ENCODE measurements around the gene MT1E.
"Not testable (repeated sequence)": the region's sequence is repeated elsewhere in the genome, so short reads cannot be mapped to it uniquely, and the experiment has no call there.

Gene MT1E

GRCh38 chr16:56625140-56625942 is at the start of gene MT1E:
MT1E (plus strand) TSS chr16:56625781; CDS start chr16:56625852, 71 bp downstream.
- H3K4me3 ChIP-seq = peak within 1 kb of the TSS; percentile 43
- H3K9me3 ChIP-seq = no peaks in the 10 kb centered on the region
- no peaks in the 10 kb centered on the region for H3K27me3 ChIP-seq (ENCODE audit: low read depth)
- H3K4me1 ChIP-seq = peaks cover 47% of the 10 kb centered on the region
- DNase-seq (ENCODE audit: low spot score in 2 of 2) = peak; percentile 79 to 87
- in situ Hi-C loops (cut with MboI; ENCODE audit: low sequenced_read_pairs) = no loop called here
- H3K36me3 ChIP-seq (replicated peaks) = no peaks in the 10 kb centered on the region

- in situ Hi-C loops (cut with MboI; ENCODE audit: low sequenced_read_pairs) = no loop called here
- no peaks in the 10 kb centered on the region for H3K27me3 ChIP-seq (ENCODE audit: low read depth)
- H3K36me3 ChIP-seq (replicated peaks) = no peaks in the 10 kb centered on the region
- no peaks in the 10 kb centered on the region for H3K4me1 ChIP-seq
- peaks cover 16% of the 10 kb centered on the region for H3K9me3 ChIP-seq
- peak; percentile 27 to 84 for DNase-seq (ENCODE audit: low spot score in 2 of 2)
- H3K4me3 ChIP-seq = no peak overlapping the region
Observed at GRCh38 chr16:56576585-56577299, 48.8 kb upstream of the MT1E start.

- H3K4me1 ChIP-seq = no peaks in the 10 kb centered on the region
- peaks cover 16% of the 10 kb centered on the region for H3K9me3 ChIP-seq
- DNase-seq (ENCODE audit: low spot score in 2 of 2) = no peak
- H3K36me3 ChIP-seq (replicated peaks) = no peaks in the 10 kb centered on the region
- H3K4me3 ChIP-seq = no peak overlapping the region
- no peaks in the 10 kb centered on the region for H3K27me3 ChIP-seq (ENCODE audit: low read depth)
- in situ Hi-C loops (cut with MboI; ENCODE audit: low sequenced_read_pairs) = no loop called here
Observed at GRCh38 chr16:56577300-56577625, 48.3 kb upstream of the MT1E start.

DNA sequence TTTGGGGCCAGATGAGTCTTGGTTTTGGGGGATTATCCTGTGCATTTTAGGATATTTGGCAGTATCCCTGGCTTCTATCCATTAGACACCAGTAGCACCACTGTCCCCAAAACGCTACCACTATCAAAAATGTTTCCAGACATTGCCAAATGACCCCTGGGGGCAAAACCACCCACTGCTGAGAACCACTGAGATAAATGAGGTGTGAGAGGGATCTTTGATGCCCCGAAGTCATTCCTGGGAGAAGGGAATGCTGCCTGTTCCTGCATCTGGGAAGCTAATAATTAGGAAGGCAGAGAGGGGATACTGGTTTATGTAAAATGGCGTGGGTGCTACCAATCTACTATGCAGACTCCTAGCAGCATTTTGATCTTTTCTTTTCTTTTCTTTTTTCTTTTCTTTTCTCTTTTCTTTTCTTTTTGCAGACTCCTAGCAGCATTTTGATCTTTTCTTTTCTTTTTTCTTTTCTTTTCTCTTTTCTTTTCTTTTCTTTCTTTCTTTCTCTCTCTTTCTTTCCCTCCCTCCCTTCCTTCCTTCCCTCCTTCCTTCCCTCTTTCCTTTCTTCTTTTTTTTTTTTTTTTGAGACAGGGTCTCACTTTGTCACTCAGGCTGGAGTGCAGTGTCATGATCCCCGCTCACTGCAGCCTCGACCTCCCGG is 45.1 kb upstream of the MT1E start:
- H3K4me1 ChIP-seq = no peaks in the 10 kb centered on the region
- H3K9me3 ChIP-seq = peaks cover 13% of the 10 kb centered on the region
- H3K36me3 ChIP-seq (replicated peaks) = no peaks in the 10 kb centered on the region
- in situ Hi-C loops (cut with MboI; ENCODE audit: low sequenced_read_pairs) = loop anchor here (10.0 kb wide), 1 partner anchor 124 kb away; no protein-coding TSS in a partner anchor
- H3K27me3 ChIP-seq (ENCODE audit: low read depth) = peaks cover 3% of the 10 kb centered on the region; the same call in 1 of the 2 replicates
- DNase-seq (ENCODE audit: low spot score in 2 of 2) = no peak
- H3K4me3 ChIP-seq = no peak overlapping the region

GRCh38 chr16:56582911-56583310 is 42.7 kb upstream of the MT1E start:
- H3K4me3 ChIP-seq; H3K36me3 ChIP-seq (replicated peaks); H3K4me1 ChIP-seq; DNase-seq (ENCODE audit: low spot score in 2 of 2); H3K9me3 ChIP-seq; H3K27me3 ChIP-seq (ENCODE audit: low read depth): not testable (repeated sequence)
- in situ Hi-C loops (cut with MboI; ENCODE audit: low sequenced_read_pairs) = loop anchor here (10.0 kb wide), 1 partner anchor 122 kb away; no protein-coding TSS in a partner anchor

- Histone ChIP-seq H3K27me3 (ENCODE audit: low read depth) (peaks cover 3% of the 10 kb centered on the region; the same call in 1 of the 2 replicates), H3K4me1 (no peaks in the 10 kb centered on the region), H3K9me3 (0 out of 2 replicates have a peak, but pooled peaks cover 2% of the 10 kb centered on the region), H3K4me3 (no peak overlapping the region), H3K36me3 (replicated peaks) (no peaks in the 10 kb centered on the region)
- no peak for DNase-seq (ENCODE audit: low spot score in 2 of 2)
- in situ Hi-C loops (cut with MboI; ENCODE audit: low sequenced_read_pairs) = loop anchor here (10.0 kb wide), 1 partner anchor 121 kb away; no protein-coding TSS in a partner anchor
Observed at GRCh38 chr16:56583351-56584168, 42.0 kb upstream of the MT1E start.

DNA sequence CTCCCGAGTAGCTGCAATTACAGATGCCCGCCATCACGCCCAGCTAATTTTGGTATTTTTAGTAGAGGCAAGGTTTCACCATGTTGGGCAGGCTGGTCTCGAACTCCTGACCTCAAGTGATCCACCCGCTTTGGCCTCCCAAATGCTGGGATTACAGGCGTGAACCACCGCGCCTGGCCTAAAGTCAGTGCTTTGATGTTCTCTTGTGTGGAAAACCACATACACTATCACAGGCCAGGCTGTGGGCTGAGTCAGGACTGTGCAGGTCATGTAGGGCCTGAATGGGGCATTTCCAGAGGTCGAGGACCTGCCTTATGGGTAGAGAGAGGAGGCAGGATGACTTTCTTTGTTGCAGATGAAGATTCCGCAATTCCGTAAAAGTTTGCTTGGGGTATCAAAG is 41.3 kb upstream of the MT1E start:
- Histone ChIP-seq H3K27me3 (ENCODE audit: low read depth) (peaks cover 3% of the 10 kb centered on the region; the same call in 1 of the 2 replicates), H3K4me3 (no peak overlapping the region), H3K36me3 (replicated peaks) (no peaks in the 10 kb centered on the region), H3K4me1 (no peaks in the 10 kb centered on the region), H3K9me3 (no peaks in the 10 kb centered on the region)
- DNase-seq (ENCODE audit: low spot score in 2 of 2) = no peak
- in situ Hi-C loops (cut with MboI; ENCODE audit: low sequenced_read_pairs) = loop anchor here (10.0 kb wide), 1 partner anchor 121 kb away; no protein-coding TSS in a partner anchor

DNA sequence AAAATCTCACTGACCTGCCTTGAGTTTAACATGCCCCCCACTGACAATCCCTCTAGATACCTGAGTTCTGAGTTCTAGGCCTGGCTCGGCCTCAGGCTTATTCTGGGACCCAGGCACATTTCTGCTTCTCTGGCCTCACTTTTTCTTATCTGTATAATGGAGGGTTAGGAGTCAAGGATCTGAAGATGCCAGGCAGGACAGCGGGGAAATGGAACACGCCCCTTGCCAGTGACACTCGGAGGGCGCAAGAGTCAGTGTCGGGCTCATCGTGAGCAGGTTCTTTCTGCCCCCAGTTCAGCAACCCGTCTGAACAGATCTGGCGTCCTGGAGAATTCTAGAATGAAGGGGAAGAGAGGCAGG is 36.8 kb upstream of the MT1E start:
- H3K4me3 ChIP-seq = no peak overlapping the region
- no peaks in the 10 kb centered on the region for H3K9me3 ChIP-seq
- no peaks in the 10 kb centered on the region for H3K4me1 ChIP-seq
- no peak for DNase-seq (ENCODE audit: low spot score in 2 of 2)
- H3K36me3 ChIP-seq (replicated peaks) = no peaks in the 10 kb centered on the region
- in situ Hi-C loops (cut with MboI; ENCODE audit: low sequenced_read_pairs) = loop anchor here (10.0 kb wide), 1 partner anchor 116 kb away; no protein-coding TSS in a partner anchor
- H3K27me3 ChIP-seq (ENCODE audit: low read depth) = peaks cover 2% of the 10 kb centered on the region; the same call in 1 of the 2 replicates

DNA sequence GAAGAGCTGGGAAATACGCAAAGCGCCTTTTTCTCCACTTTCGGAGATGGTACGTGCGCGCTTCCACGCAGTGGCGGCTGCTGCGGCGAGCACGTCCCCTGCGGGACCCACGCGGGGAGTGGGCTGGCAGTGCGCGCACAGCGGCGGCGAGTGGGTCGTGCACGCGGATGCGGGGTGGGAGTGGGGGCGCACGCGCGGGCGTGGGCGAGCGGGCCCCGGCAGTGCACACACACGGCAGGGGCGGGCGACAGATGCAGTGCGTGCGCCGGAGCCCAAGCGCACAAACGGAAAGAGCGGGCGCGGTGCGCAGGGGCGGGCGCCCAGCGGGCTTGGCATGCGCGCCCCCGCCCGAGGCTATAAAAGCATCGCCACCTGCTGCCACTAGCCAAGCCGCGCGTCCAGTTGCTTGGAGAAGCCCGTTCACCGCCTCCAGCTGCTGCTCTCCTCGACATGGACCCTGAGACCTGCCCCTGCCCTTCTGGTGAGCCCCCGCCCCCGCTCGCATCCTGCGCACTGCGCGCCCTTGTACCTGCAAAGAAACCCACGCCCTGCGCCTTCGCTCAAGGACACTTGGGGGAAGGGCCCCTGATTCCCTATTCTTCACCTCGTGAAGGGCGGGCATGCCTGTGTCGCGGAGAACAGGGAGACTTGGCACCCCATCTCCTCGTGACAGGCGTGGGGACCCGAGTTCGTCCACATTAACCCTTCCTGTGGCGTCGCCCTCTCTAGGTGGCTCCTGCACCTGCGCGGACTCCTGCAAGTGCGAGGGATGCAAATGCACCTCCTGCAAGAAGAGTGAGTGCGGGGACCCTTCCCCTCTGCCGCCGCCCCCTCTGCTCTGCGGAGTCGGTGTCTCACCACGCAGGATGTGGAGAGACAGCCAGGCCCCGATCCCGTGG is 36.2 kb upstream of the MT1E start, which contains the start of gene MT3:
Gene MT3, plus strand, starts transcription at position 388 of the 899 bp plus-strand sequence. Its CDS starts 63 bp downstream, at position 451.
- no peak within 1 kb of the TSS for H3K4me3 ChIP-seq
- no peaks in the 10 kb centered on the region for H3K9me3 ChIP-seq
- H3K27me3 ChIP-seq (ENCODE audit: low read depth) = no peaks in the 10 kb centered on the region
- H3K4me1 ChIP-seq = no peaks in the 10 kb centered on the region
- no peak for DNase-seq (ENCODE audit: low spot score in 2 of 2)
- H3K36me3 ChIP-seq (replicated peaks) = no peaks in the 10 kb centered on the region
- in situ Hi-C loops (cut with MboI; ENCODE audit: low sequenced_read_pairs) = loop anchor here (10.0 kb wide), 1 partner anchor 115 kb away; no protein-coding TSS in a partner anchor

DNA sequence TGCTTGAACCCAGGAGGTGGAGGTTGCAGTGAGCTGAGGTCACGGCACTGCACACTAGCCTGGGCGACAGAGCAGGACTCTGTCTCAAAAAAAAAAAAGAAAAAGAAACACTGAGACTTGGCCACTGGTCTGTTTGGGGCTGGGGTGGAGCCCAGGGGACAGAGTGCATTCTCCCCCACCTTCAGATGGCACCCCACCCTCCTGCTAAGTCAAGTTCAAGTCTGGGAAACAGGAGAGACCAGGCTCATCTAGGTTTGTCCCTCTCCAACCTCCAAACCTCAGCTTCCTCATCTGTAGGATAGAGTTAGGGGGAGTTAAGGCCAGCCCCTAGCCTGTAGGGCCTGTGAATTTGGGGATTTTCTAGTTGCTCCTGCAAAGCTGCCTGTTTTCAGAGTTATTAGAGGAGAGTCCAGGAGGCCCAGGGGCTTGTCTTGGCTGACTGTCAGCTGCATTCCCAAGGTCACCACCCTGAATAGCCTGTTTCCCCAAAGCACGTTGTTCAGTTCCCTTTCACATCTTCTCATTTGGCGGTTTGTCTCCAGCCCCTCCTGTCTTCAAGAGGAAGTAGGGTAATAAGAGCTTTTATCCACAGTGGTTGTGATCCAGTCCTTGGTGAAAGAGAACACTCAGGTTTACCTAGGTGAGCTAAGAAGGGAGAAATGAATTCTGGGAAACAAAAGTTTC is 34.1 kb upstream of the MT1E start:
- H3K27me3 ChIP-seq (ENCODE audit: low read depth) = no peaks in the 10 kb centered on the region
- H3K36me3 ChIP-seq (replicated peaks) = no peaks in the 10 kb centered on the region
- H3K9me3 ChIP-seq = no peaks in the 10 kb centered on the region
- H3K4me3 ChIP-seq = no peak overlapping the region
- in situ Hi-C loops (cut with MboI; ENCODE audit: low sequenced_read_pairs) = no loop called here
- no peaks in the 10 kb centered on the region for H3K4me1 ChIP-seq
- DNase-seq (ENCODE audit: low spot score in 2 of 2) = no peak

GRCh38 chr16:56593573-56594291 is 31.8 kb upstream of the MT1E start:
- Histone ChIP-seq H3K9me3 (no peaks in the 10 kb centered on the region; the same call in 1 of the 2 replicates), H3K27me3 (ENCODE audit: low read depth) (no peaks in the 10 kb centered on the region), H3K4me1 (peaks cover 2% of the 10 kb centered on the region; the same call in 1 of the 2 replicates), H3K4me3 (no peak overlapping the region), H3K36me3 (replicated peaks) (no peaks in the 10 kb centered on the region)
- no peak for DNase-seq (ENCODE audit: low spot score in 2 of 2)
- in situ Hi-C loops (cut with MboI; ENCODE audit: low sequenced_read_pairs) = no loop called here

All from HAP-1 (cell line).